Transverse colon (tissue), 4 donors: ENCODE data around the gene GAMT. TPM values are rescaled to one million over a fixed set of nuclear protein-coding genes. Genes with fewer than 3 reads are reported as not detected.

ENCODE experiments used
- DNase-seq: peaks from one replicate; pipeline ENCODE4 v3.0.0-alpha.2; 2019
- H3K27ac ChIP-seq, 4 donors: fragments of 200-600 bp; sonication (generic); 2 replicates each; pipeline ENCODE4 v1.5.1; 2016 to 2018; ENCODE audit warnings: inconsistent platforms in 4 of 4
- H3K27me3 ChIP-seq: fragments of 200-600 bp; sonication (generic); 2 replicates; pipeline ENCODE4 v1.5.1; 2017; ENCODE audit warnings: inconsistent platforms
- H3K36me3 ChIP-seq, 4 donors: fragments of 200-600 bp; sonication (generic); 2 replicates each; pipeline ENCODE4 v1.5.1; 2017 to 2019; ENCODE audit warnings: inconsistent platforms in 4 of 4
- H3K4me1 ChIP-seq, 4 donors: fragments of 200-600 bp; sonication (generic); 2 replicates each; pipeline ENCODE4 v1.5.1; 2017 to 2020; ENCODE audit warnings: inconsistent platforms in 4 of 4
- H3K4me3 ChIP-seq, 4 donors: fragments of 200-600 bp; sonication (generic); 1 replicate in 1 of 4; 2 replicates in 3 of 4; pipeline versions ENCODE4 v1.5.1 to v1.6.1; 2017 to 2019; ENCODE audit warnings: inconsistent platforms in 4 of 4
- H3K9me3 ChIP-seq, 2 donors: fragments of 200-600 bp; sonication (generic); 2 replicates each; pipeline ENCODE4 v1.5.1; 2017 to 2019; ENCODE audit warnings: inconsistent platforms in 2 of 2
- CTCF ChIP-seq, 5 experiments: fragments of 200-600 bp in 3 of 5; fragments of 450-650 bp in 2 of 5; sonication (generic) in 3 of 5; IDR thresholded peaks; 1 replicate in 2 of 5; 2 replicates in 3 of 5; pipeline ENCODE4 v1.5.1; 2016 to 2017; ENCODE audit warnings: antibody characterized with exemption in 5 of 5, inconsistent platforms in 3 of 5, mild to moderate bottlenecking in 2 of 5, moderate library complexity in 1 of 5
- EP300 ChIP-seq: sonication (generic); formaldehyde crosslinking; IDR thresholded peaks from one replicate; pipeline ENCODE4 v1.6.1; 2017; ENCODE audit warnings: antibody characterized with exemption, low read depth
- POLR2A ChIP-seq: fragments of 450-650 bp; IDR thresholded peaks from one replicate; pipeline ENCODE4 v1.6.1; 2016; ENCODE audit warnings: antibody characterized with exemption, mild to moderate bottlenecking, moderate library complexity
- POLR2AphosphoS5 ChIP-seq, 3 donors: sonication (generic); formaldehyde crosslinking; IDR thresholded peaks; one replicate each; pipeline ENCODE4 v1.6.1; 2016; ENCODE audit warnings: antibody characterized with exemption in 3 of 3
- WGBS, 2 donors: methylation state at CpG; one replicate each; pipeline ENCODE4 v1.1.5; 2018; ENCODE audit warnings: low coverage in 1 of 2; 5-methylcytosine and 5-hydroxymethylcytosine counted together
- in situ Hi-C, 4 donors: fragments of 200-750 bp; cut with MboI; loops; one replicate each; pipeline versions ENCODE4 v1.15.0 to v1.15.1; 2017; ENCODE audit warnings: low sequenced_read_pairs in 3 of 4, low pct_ligation_motif_present in 1 of 4, low pct_unique_long_range_greater_than_20kb in 1 of 4
- intact Hi-C: fragments of 100-400 bp; cut with DNase I; formaldehyde crosslinking; loops from one replicate; pipeline ENCODE4 v1.15.1; 2023; ENCODE audit warnings: low total_unique reads
- total RNA-seq, 4 donors: library from RNA; depleted of rRNA; stranded (reverse); fragments of >200 nt; gene quantifications; one replicate each; pipeline ENCODE4 v1.1.0, GENCODE V29; 2016

The GAMT gene
- total RNA-seq, 4 donors from 2014 or later = 1.4 to 4.4 (median 2.9) TPM

- in situ Hi-C loops = loop anchor here in 2 of 4 donors (25.0 kb wide), 1 partner anchor 108 kb away; the partner anchor contains the start of genes EFNA2 (in 2 of the 2) and FAM174C (in 2 of the 2)
- no peak overlapping the region for H3K27ac ChIP-seq
- peaks cover 9 to 17% (median 11%) of the 10 kb centered on the region in 4 donors for H3K4me1 ChIP-seq
- peaks cover 13% of the 10 kb centered on the region for H3K27me3 ChIP-seq
- peaks cover 0 to 31% (median 8%) of the 10 kb centered on the region in 4 donors for H3K36me3 ChIP-seq
- no peak for TF ChIP-seq POLR2A
- no peak for TF ChIP-seq POLR2AphosphoS5 (IDR thresholded peaks at IDR 0.05)
- TF ChIP-seq CTCF (IDR thresholded peaks at IDR 0.05) = no peak
- TF ChIP-seq EP300 = no peak
- no peak for DNase-seq
- 87% methylated on average over 32 of the region's 52 CpGs; no CpG with 5 or more reads in 1 of the 2 donors for WGBS, 2 donors
- no peaks in the 10 kb centered on the region for H3K9me3 ChIP-seq
- intact Hi-C loops = no loop called here
- no peak overlapping the region for H3K4me3 ChIP-seq
Measured at GRCh38 chr19:1395194-1396018, 5.9 kb downstream of the GAMT start.

- TF ChIP-seq POLR2A = no peak
- TF ChIP-seq POLR2AphosphoS5 (IDR thresholded peaks at IDR 0.05) = no peak
- TF ChIP-seq CTCF (IDR thresholded peaks at IDR 0.05) = no peak
- no peak for TF ChIP-seq EP300
- H3K27ac ChIP-seq = no peak overlapping the region
- H3K27me3 ChIP-seq = peaks cover 4% of the 10 kb centered on the region
- H3K36me3 ChIP-seq = peaks cover 0 to 33% (median 11%) of the 10 kb centered on the region in 4 donors
- intact Hi-C loops = no loop called here
- 87 to 100% methylated on average over 2 to 43 of the region's 43 CpGs for WGBS, 2 donors
- H3K9me3 ChIP-seq = no peaks in the 10 kb centered on the region
- in situ Hi-C loops = loop anchor here in 2 of 4 donors (25.0 kb wide), 1 partner anchor 107 kb away; the partner anchor contains the start of genes EFNA2 (in 2 of the 2) and FAM174C (in 2 of the 2)
- no peak for DNase-seq
- no peak overlapping the region for H3K4me3 ChIP-seq
- peaks cover 5 to 13% (median 7%) of the 10 kb centered on the region in 4 donors for H3K4me1 ChIP-seq
Measured at GRCh38 chr19:1394252-1395193, 6.8 kb downstream of the GAMT start.

- Histone ChIP-seq H3K4me1 (peaks cover 5 to 13% (median 7%) of the 10 kb centered on the region in 4 donors), H3K27me3 (no peaks in the 10 kb centered on the region), H3K9me3 (no peaks in the 10 kb centered on the region), H3K27ac (no peak overlapping the region), H3K36me3 (peaks cover 0 to 40% (median 14%) of the 10 kb centered on the region in 4 donors), H3K4me3 (no peak overlapping the region)
- TF ChIP-seq POLR2AphosphoS5 (IDR thresholded peaks at IDR 0.05) (no peak), EP300 (no peak), POLR2A (no peak), CTCF (IDR thresholded peaks at IDR 0.05) (no peak)
- WGBS, 2 donors = 84% methylated on average over 17 of the region's 17 CpGs; no CpG with 5 or more reads in 1 of the 2 donors
- no peak for DNase-seq
- intact Hi-C loops = no loop called here
- in situ Hi-C loops = loop anchor here in 2 of 4 donors (25.0 kb wide), 1 partner anchor 107 kb away; the partner anchor contains the start of genes EFNA2 (in 2 of the 2) and FAM174C (in 2 of the 2)
Measured at GRCh38 chr19:1393841-1394240, 7.5 kb downstream of the GAMT start.
